GM19240 (cell line): Measurements from ENCODE around the gene FRG2B.
"Not testable (repeated sequence)": the region's sequence is repeated elsewhere in the genome, so short reads cannot be mapped to it uniquely, and the experiment has no call there.

Experiments
- DNase-seq: peaks from one replicate; pipeline ENCODE4 v3.0.0; 2011; ENCODE audit warnings: low spot score; ENCODE audit not compliant: insufficient read length

FRG2B gene

GRCh38 chr10:133599869-133600268 lies 26.7 kb downstream of the FRG2B start:
- DNase-seq, result not testable (repeated sequence)

DNA sequence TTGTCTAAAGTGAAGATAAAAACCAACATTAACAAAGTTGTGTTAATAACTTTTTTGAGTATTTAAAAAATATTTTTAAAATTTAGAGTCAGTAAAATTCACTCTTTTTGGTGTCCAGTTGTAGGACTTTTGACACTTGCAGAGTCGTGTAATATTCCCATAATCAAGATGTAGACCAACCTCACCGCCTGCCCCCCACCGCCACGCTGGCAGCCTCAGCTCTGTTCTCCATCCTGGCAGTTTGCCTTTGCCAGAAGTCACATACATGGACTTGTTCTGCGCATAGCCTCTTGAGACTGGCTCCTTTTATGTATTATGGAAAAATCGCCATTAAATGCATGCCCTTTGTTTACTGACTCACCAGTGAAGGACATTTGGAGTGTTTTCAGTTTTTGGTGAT lies 33.9 kb downstream of the FRG2B start:
- no peak for DNase-seq

DNA sequence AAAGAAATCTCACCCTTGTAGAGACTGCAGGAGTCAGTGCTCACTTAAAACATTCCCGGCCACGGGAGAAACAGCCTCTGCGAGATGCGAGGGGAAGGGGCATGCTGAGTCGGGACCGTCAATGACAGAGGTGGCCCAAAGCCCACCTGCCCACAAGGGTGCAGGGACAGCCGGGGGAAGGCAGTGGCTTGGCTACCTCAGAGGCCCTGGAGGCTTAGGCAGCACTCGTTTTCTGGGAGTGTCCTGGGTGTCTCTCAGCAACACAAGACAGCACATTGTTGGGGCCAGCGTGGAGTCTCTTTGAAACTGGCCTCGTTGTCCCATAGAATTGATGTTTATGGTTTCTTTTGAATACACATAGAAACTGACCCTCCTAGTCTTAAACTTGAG lies 35.6 kb downstream of the FRG2B start:
- no peak for DNase-seq

DNA sequence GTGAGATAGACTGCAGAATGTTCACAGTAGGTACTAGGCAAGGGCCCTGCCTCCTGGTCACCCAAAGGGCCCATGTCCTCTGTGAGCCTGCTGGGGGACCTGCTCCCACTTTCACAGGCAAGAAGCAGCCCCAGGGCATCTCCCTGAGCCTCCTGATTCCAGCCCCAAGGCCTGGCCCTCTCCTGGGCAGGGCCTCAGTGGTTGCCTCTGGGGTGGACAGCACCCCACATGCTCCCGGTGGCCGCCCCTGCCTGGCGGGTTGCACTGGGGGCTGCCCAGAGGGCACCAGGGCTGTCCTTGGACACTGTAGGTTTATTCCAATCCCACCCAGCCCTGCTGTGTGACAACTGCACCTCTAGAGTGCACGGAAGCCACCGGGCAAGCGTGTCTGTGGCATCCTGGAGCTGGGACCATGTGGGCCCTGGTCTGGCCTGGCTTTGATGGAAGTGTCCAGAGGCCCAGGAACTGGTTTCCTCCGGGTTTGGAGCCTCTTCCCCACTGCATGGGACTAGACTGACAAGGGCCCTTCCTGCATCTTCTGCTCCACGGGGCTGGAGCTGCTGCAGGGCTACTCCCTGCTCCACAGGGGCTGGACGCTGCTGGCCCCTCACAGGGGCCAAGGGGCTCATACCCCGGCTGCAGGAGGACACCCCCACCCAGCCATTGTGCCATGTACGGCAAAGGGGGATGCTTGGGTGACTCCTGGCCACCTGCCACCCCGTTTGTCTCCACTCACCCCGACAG lies 36.2 kb downstream of the FRG2B start:
- no peak for DNase-seq

DNA sequence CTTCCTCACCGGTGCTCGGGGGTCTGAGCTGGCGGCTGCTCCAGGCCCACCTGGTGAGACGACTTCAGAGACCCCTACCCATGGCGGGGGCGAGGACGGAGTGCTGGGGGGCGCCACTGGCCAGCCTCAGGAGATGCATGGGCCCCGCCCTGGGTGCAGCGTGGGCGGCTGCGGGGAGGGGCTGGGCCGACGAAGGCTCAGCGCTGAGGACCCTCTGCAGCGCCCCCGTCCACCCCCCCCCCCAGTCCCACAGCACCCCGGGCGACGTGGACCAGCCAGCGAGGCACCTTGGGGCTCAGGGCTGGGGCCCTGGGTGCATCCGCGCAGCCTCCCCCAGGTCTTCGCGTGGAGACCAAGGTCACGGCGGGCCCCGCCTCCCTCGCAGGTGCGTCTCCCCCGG lies 49.6 kb downstream of the FRG2B start:
- not testable (repeated sequence) for DNase-seq
